Vagina (tissue), 2 donors: ENCODE results near the gene CATSPERE.

ENCODE experiments used
- POLR2A ChIP-seq, 2 donors: fragments of 450-650 bp; IDR thresholded peaks; one replicate each; pipeline ENCODE4 v1.6.1; 2017; ENCODE audit warnings: antibody characterized with exemption in 2 of 2, mild to moderate bottlenecking in 2 of 2, moderate library complexity in 2 of 2
- POLR2AphosphoS5 ChIP-seq, 2 donors: sonication (generic); formaldehyde crosslinking; IDR thresholded peaks; one replicate each; pipeline ENCODE4 v1.9.0; 2017; ENCODE audit warnings: antibody characterized with exemption in 2 of 2, mild to moderate bottlenecking in 2 of 2, low read depth in 1 of 2; ENCODE audit not compliant: insufficient read depth in 1 of 2
- TF ChIP-seq, protein P1 (sequence below), 3 experiments: fragments of 450-650 bp in 2 of 3; fragments of 200-600 bp in 1 of 3; sonication (generic) in 1 of 3; IDR thresholded peaks; one replicate each; pipeline ENCODE4 v1.5.1; 2017 to 2019; ENCODE audit warnings: antibody characterized with exemption in 3 of 3, mild to moderate bottlenecking in 2 of 3, moderate library complexity in 2 of 3

DNA sequence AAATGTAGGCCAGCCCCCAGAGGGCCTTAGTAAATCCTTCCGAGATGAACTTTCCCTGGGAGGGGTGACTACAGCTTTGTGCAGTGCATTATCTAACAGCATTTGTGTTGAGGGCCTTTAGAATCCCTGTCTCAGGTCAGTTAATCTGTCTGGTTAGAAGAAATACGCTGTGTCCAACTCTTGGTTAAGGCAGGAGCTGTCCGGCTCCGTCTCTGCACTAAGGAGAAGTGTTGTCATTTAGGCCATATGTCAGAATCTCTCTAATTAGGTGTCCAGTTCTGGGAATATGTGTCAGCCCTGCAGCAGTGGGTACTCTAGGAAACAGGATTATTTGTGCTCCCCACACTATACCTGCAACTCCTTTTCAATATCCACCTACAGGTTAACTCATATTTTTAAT lies 124.8 kb downstream of the CATSPERE start:
- TF ChIP-seq, protein P1, sequence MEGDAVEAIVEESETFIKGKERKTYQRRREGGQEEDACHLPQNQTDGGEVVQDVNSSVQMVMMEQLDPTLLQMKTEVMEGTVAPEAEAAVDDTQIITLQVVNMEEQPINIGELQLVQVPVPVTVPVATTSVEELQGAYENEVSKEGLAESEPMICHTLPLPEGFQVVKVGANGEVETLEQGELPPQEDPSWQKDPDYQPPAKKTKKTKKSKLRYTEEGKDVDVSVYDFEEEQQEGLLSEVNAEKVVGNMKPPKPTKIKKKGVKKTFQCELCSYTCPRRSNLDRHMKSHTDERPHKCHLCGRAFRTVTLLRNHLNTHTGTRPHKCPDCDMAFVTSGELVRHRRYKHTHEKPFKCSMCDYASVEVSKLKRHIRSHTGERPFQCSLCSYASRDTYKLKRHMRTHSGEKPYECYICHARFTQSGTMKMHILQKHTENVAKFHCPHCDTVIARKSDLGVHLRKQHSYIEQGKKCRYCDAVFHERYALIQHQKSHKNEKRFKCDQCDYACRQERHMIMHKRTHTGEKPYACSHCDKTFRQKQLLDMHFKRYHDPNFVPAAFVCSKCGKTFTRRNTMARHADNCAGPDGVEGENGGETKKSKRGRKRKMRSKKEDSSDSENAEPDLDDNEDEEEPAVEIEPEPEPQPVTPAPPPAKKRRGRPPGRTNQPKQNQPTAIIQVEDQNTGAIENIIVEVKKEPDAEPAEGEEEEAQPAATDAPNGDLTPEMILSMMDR (IDR thresholded peaks at IDR 0.05) = no peak
- TF ChIP-seq POLR2A (IDR thresholded peaks at IDR 0.05) = no peak
- TF ChIP-seq POLR2AphosphoS5 (IDR thresholded peaks at IDR 0.05; ENCODE audit: insufficient read depth in 1 of 2, low read depth in 1 of 2) = no peak
